Esophagus (tissue), 2 donors: ENCODE results near the gene GSTO2. TPM values are rescaled to one million over a fixed set of nuclear protein-coding genes. Genes with fewer than 3 reads are reported as not detected.

Source experiments
- H3K27ac ChIP-seq, 2 donors: one replicate each; pipeline ENCODE4 v1.5.1; 2013; ENCODE audit warnings: low read depth in 2 of 2, mild to moderate bottlenecking in 2 of 2, inconsistent platforms in 1 of 2, low read length in 1 of 2, moderate library complexity in 1 of 2
- H3K27me3 ChIP-seq, 2 donors: one replicate each; pipeline ENCODE4 v1.6.1; 2013; ENCODE audit warnings: low read length in 2 of 2, control low read depth in 1 of 2, mild to moderate bottlenecking in 1 of 2; ENCODE audit not compliant: insufficient read depth in 2 of 2, control insufficient read depth in 1 of 2
- H3K36me3 ChIP-seq, 2 donors: one replicate each; pipeline ENCODE4 v1.6.1; 2013; ENCODE audit warnings: low read length in 1 of 2; ENCODE audit not compliant: control insufficient read depth in 2 of 2, insufficient read depth in 2 of 2
- H3K4me1 ChIP-seq, 2 donors: one replicate each; pipeline ENCODE4 v1.6.1; 2013; ENCODE audit warnings: low read length in 1 of 2; ENCODE audit not compliant: control insufficient read depth in 2 of 2, insufficient read depth in 2 of 2
- H3K4me3 ChIP-seq, 2 donors: one replicate each; pipeline ENCODE4 v1.5.1; 2013; ENCODE audit warnings: low read length in 2 of 2, mild to moderate bottlenecking in 2 of 2, low read depth in 1 of 2, moderate library complexity in 1 of 2
- H3K9me3 ChIP-seq, 2 donors: one replicate each; pipeline ENCODE4 v1.6.1; 2013; ENCODE audit warnings: mild to moderate bottlenecking in 2 of 2, low read depth in 1 of 2, low read length in 1 of 2, moderate library complexity in 1 of 2; ENCODE audit not compliant: control insufficient read depth in 2 of 2, insufficient read depth in 1 of 2
- WGBS, 2 donors: extraction: QIAGEN DNeasy Blood & Tissue Kit; methylation state at CpG; one replicate each; pipeline ENCODE4 v1.1.7; 2013; 5-methylcytosine and 5-hydroxymethylcytosine counted together
- polyA plus RNA-seq, 2 donors: library from polyadenylated mRNA; stranded (reverse); fragments of 200-250 nt; gene quantifications; one replicate each; pipeline ENCODE4 v1.2.3, GENCODE V29; 2013
- donor health status: healthy with polysubstance abuse.
- donor health status: Bipolar disorder and iron deficiency.

The GSTO2 gene
- polyA plus RNA-seq, 2 donors = 19.9 to 20.3 TPM

- 7 to 14% methylated on average over 12 of the region's 12 CpGs for WGBS, 2 donors
- H3K36me3 ChIP-seq = peaks cover 0 to 9% of the 10 kb centered on the region in 2 donors
- no peaks in the 10 kb centered on the region for H3K9me3 ChIP-seq
- peaks cover 5 to 22% of the 10 kb centered on the region in 2 donors for H3K4me1 ChIP-seq
- peak overlapping the region; percentile 98 to 100 for H3K27ac ChIP-seq
- peak overlapping the region; percentile 90 to 96 for H3K4me3 ChIP-seq
- H3K27me3 ChIP-seq = no peaks in the 10 kb centered on the region
These were observed 68.0 kb downstream of the GSTO2 start for GRCh38 chr10:104336821-104337467.

GRCh38 chr10:104337521-104337984 lies 68.6 kb downstream of the GSTO2 start:
- Histone ChIP-seq H3K27ac (peak overlapping the region; percentile 98 to 100), H3K4me3 (peak overlapping the region; percentile 90 to 96), H3K9me3 (no peaks in the 10 kb centered on the region), H3K27me3 (no peaks in the 10 kb centered on the region), H3K4me1 (peaks cover 5 to 22% of the 10 kb centered on the region in 2 donors), H3K36me3 (peaks cover 0 to 9% of the 10 kb centered on the region in 2 donors)
- WGBS, 2 donors = 1 to 3% methylated on average over 23 of the region's 23 CpGs

GRCh38 chr10:104337985-104338735 lies 69.2 kb downstream of the GSTO2 start, which contains the start of gene ITPRIP:
Gene ITPRIP (minus strand): TSS chr10:104338465. CDS start chr10:104316051, 22,414 bp downstream.
- 0 to 1% methylated on average over 69 to 70 of the region's 70 CpGs for WGBS, 2 donors
- Histone ChIP-seq H3K36me3 (peaks cover 0 to 6% of the 10 kb centered on the region in 2 donors), H3K27ac (peak within 1 kb of the TSS; percentile 98 to 100), H3K4me1 (peaks cover 5 to 16% of the 10 kb centered on the region in 2 donors), H3K27me3 (no peaks in the 10 kb centered on the region), H3K4me3 (peak within 1 kb of the TSS; percentile 90 to 96), H3K9me3 (no peaks in the 10 kb centered on the region)

GRCh38 chr10:104339469-104340110 lies 70.6 kb downstream of the GSTO2 start:
- WGBS, 2 donors = 12% methylated on average over 11 of the region's 11 CpGs
- Histone ChIP-seq H3K4me3 (peak overlapping the region in 1 of 2 donors; percentile 96), H3K27me3 (no peaks in the 10 kb centered on the region), H3K36me3 (no peaks in the 10 kb centered on the region), H3K4me1 (peaks cover under 1 to 6% of the 10 kb centered on the region in 2 donors), H3K27ac (peak overlapping the region; percentile 98 to 100), H3K9me3 (no peaks in the 10 kb centered on the region)

GRCh38 chr10:104340111-104340526 lies 71.1 kb downstream of the GSTO2 start:
- Histone ChIP-seq H3K36me3 (no peaks in the 10 kb centered on the region), H3K27me3 (no peaks in the 10 kb centered on the region), H3K9me3 (no peaks in the 10 kb centered on the region), H3K4me1 (peaks cover 0 to 5% of the 10 kb centered on the region in 2 donors), H3K27ac (peak overlapping the region; percentile 38 to 72), H3K4me3 (no peak overlapping the region)
- WGBS, 2 donors = 18 to 32% methylated on average over 4 of the region's 4 CpGs

- WGBS, 2 donors = 76 to 87% methylated on average over 4 of the region's 4 CpGs
- H3K27ac ChIP-seq = no peak overlapping the region
- H3K4me3 ChIP-seq = no peak overlapping the region
- H3K9me3 ChIP-seq = no peaks in the 10 kb centered on the region
- peaks cover 0 to 5% of the 10 kb centered on the region in 2 donors for H3K4me1 ChIP-seq
- no peaks in the 10 kb centered on the region for H3K27me3 ChIP-seq
- H3K36me3 ChIP-seq = no peaks in the 10 kb centered on the region
These were observed 71.7 kb downstream of the GSTO2 start for GRCh38 chr10:104340641-104341040.

GRCh38 chr10:104342941-104343411 lies 74.0 kb downstream of the GSTO2 start:
- no peaks in the 10 kb centered on the region for H3K27me3 ChIP-seq
- WGBS, 2 donors = 53 to 57% methylated on average over 3 of the region's 3 CpGs
- H3K4me3 ChIP-seq = no peak overlapping the region
- no peaks in the 10 kb centered on the region for H3K4me1 ChIP-seq
- no peaks in the 10 kb centered on the region for H3K9me3 ChIP-seq
- no peaks in the 10 kb centered on the region for H3K36me3 ChIP-seq
- H3K27ac ChIP-seq = no peak overlapping the region

GRCh38 chr10:104344219-104344618 lies 75.2 kb downstream of the GSTO2 start:
- Histone ChIP-seq H3K27me3 (no peaks in the 10 kb centered on the region), H3K4me1 (no peaks in the 10 kb centered on the region), H3K36me3 (no peaks in the 10 kb centered on the region), H3K9me3 (no peaks in the 10 kb centered on the region), H3K4me3 (no peak overlapping the region), H3K27ac (no peak overlapping the region)
- 93 to 97% methylated on average over 1 of the region's 1 CpG for WGBS, 2 donors

- Histone ChIP-seq H3K36me3 (no peaks in the 10 kb centered on the region), H3K4me1 (no peaks in the 10 kb centered on the region), H3K27me3 (no peaks in the 10 kb centered on the region), H3K27ac (no peak overlapping the region), H3K9me3 (no peaks in the 10 kb centered on the region), H3K4me3 (no peak overlapping the region)
These were observed 76.5 kb downstream of the GSTO2 start for GRCh38 chr10:104345515-104345914.
